ENCODE measurements around the gene LARGE1.
"Not testable (repeated sequence)": the region's sequence is repeated elsewhere in the genome, so short reads cannot be mapped to it uniquely, and the experiment has no call there.

LARGE1 gene

GRCh38 chr22:33883961-33884808 is 36.1 kb downstream of the LARGE1 start:
- no peak for DNase-seq

GRCh38 chr22:33883561-33883960 is 36.7 kb downstream of the LARGE1 start:
- DNase-seq = no peak

GRCh38 chr22:33882991-33883390 is 37.3 kb downstream of the LARGE1 start:
- no peak for DNase-seq

GRCh38 chr22:33880986-33881385 is 39.3 kb downstream of the LARGE1 start:
- DNase-seq = no peak

GRCh38 chr22:33879796-33880195 is 40.5 kb downstream of the LARGE1 start:
- DNase-seq = no peak

- no peak for DNase-seq
Observed at GRCh38 chr22:33875316-33875715, 45.0 kb downstream of the LARGE1 start.

- no peak for DNase-seq
Observed at GRCh38 chr22:33874206-33874605, 46.1 kb downstream of the LARGE1 start.

GRCh38 chr22:33873666-33874065 is 46.6 kb downstream of the LARGE1 start:
- DNase-seq = no peak

GRCh38 chr22:33873186-33873585 is 47.1 kb downstream of the LARGE1 start:
- DNase-seq = no peak

GRCh38 chr22:33871935-33872334 is 48.3 kb downstream of the LARGE1 start:
- no peak for DNase-seq

- no peak for DNase-seq
Observed at GRCh38 chr22:33869946-33870345, 50.3 kb downstream of the LARGE1 start.

- DNase-seq = no peak
Observed at GRCh38 chr22:33867971-33868370, 52.3 kb downstream of the LARGE1 start.

GRCh38 chr22:33867118-33867866 is 53.0 kb downstream of the LARGE1 start:
- DNase-seq = no peak

GRCh38 chr22:33866511-33866910 is 53.8 kb downstream of the LARGE1 start:
- no peak for DNase-seq

GRCh38 chr22:33865996-33866395 is 54.3 kb downstream of the LARGE1 start:
- no peak for DNase-seq

- no peak for DNase-seq
Observed at GRCh38 chr22:33865248-33865647, 55.0 kb downstream of the LARGE1 start.

GRCh38 chr22:33864723-33865130 is 55.5 kb downstream of the LARGE1 start:
- no peak for DNase-seq

- DNase-seq = no peak
Observed at GRCh38 chr22:33861216-33861875, 58.9 kb downstream of the LARGE1 start.

GRCh38 chr22:33860386-33860785 is 59.9 kb downstream of the LARGE1 start:
- no peak for DNase-seq

- no peak for DNase-seq
Observed at GRCh38 chr22:33859311-33859710, 61.0 kb downstream of the LARGE1 start.

GRCh38 chr22:33858653-33859052 is 61.6 kb downstream of the LARGE1 start:
- not testable (repeated sequence) for DNase-seq

- not testable (repeated sequence) for DNase-seq
Observed at GRCh38 chr22:33857767-33858166, 62.5 kb downstream of the LARGE1 start.

GRCh38 chr22:33854724-33855123 is 65.6 kb downstream of the LARGE1 start:
- no peak for DNase-seq
